ENCODE data around the gene ADAMTS7.
"Not testable (repeated sequence)": the region's sequence is repeated elsewhere in the genome, so short reads cannot be mapped to it uniquely, and the experiment has no call there.

ADAMTS7 gene
- 0 to 0.19 (median 0) reads per million in 3 donors for total RNA-seq

GRCh38 chr15:78811124-78811824 lies at the start of gene ADAMTS7:
Gene ADAMTS7 (minus strand): TSS chr15:78811464. CDS start chr15:78811220, 244 bp downstream.
- Histone ChIP-seq H3K9me3 (ENCODE audit: control insufficient read depth, low read length) (no peaks in the 10 kb centered on the region), H3K27me3 (replicated peaks; ENCODE audit: control insufficient read depth, insufficient read depth, low read length, poor library complexity, severe bottlenecking) (peaks cover 21% of the 10 kb centered on the region), H3K27ac (ENCODE audit: insufficient read depth, low read length, poor library complexity, severe bottlenecking) (no peak within 1 kb of the TSS), H3K36me3 (ENCODE audit: control insufficient read depth, insufficient read depth, low read length) (no peaks in the 10 kb centered on the region), H3K4me1 (ENCODE audit: control insufficient read depth, insufficient read depth, low read length, poor library complexity, severe bottlenecking) (peaks cover 12% of the 10 kb centered on the region), H3K4me3 (ENCODE audit: insufficient read depth, low read depth, low read length, poor library complexity, severe bottlenecking) (peak within 1 kb of the TSS; percentile 71)
- peak in 2 of 3 donors; percentile 15 to 31 for DNase-seq

- peak overlapping the region; percentile 50 for H3K4me3 ChIP-seq (ENCODE audit: insufficient read depth, low read depth, low read length, poor library complexity, severe bottlenecking)
- DNase-seq: peak; percentile 43 to 47 (median 46)
- H3K27ac ChIP-seq (ENCODE audit: insufficient read depth, low read length, poor library complexity, severe bottlenecking): no peak overlapping the region
- H3K27me3 ChIP-seq (replicated peaks; ENCODE audit: control insufficient read depth, insufficient read depth, low read length, poor library complexity, severe bottlenecking): no peaks in the 10 kb centered on the region
- no peaks in the 10 kb centered on the region for H3K9me3 ChIP-seq (ENCODE audit: control insufficient read depth, low read length)
- peaks cover 5% of the 10 kb centered on the region for H3K4me1 ChIP-seq (ENCODE audit: control insufficient read depth, insufficient read depth, low read length, poor library complexity, severe bottlenecking)
- no peaks in the 10 kb centered on the region for H3K36me3 ChIP-seq (ENCODE audit: control insufficient read depth, insufficient read depth, low read length)
Observed at GRCh38 chr15:78859971-78860719, 48.9 kb upstream of the ADAMTS7 start.

GRCh38 chr15:78855746-78856145 lies 44.5 kb upstream of the ADAMTS7 start:
- H3K27me3 ChIP-seq (replicated peaks; ENCODE audit: control insufficient read depth, insufficient read depth, low read length, poor library complexity, severe bottlenecking): no peaks in the 10 kb centered on the region

GRCh38 chr15:78854833-78855372 lies 43.6 kb upstream of the ADAMTS7 start:
- no peak for DNase-seq
- no peaks in the 10 kb centered on the region for H3K9me3 ChIP-seq (ENCODE audit: control insufficient read depth, low read length)
- no peaks in the 10 kb centered on the region for H3K36me3 ChIP-seq (ENCODE audit: control insufficient read depth, insufficient read depth, low read length)
- H3K4me3 ChIP-seq (ENCODE audit: insufficient read depth, low read depth, low read length, poor library complexity, severe bottlenecking): no peak overlapping the region
- H3K27ac ChIP-seq (ENCODE audit: insufficient read depth, low read length, poor library complexity, severe bottlenecking): no peak overlapping the region
- peaks cover 2% of the 10 kb centered on the region for H3K4me1 ChIP-seq (ENCODE audit: control insufficient read depth, insufficient read depth, low read length, poor library complexity, severe bottlenecking)
- no peaks in the 10 kb centered on the region for H3K27me3 ChIP-seq (replicated peaks; ENCODE audit: control insufficient read depth, insufficient read depth, low read length, poor library complexity, severe bottlenecking)

More at GRCh38 chr15:78855746-78856145, 44.5 kb upstream of the ADAMTS7 start:
- no peaks in the 10 kb centered on the region for H3K36me3 ChIP-seq (ENCODE audit: control insufficient read depth, insufficient read depth, low read length)
- peaks cover 5% of the 10 kb centered on the region for H3K4me1 ChIP-seq (ENCODE audit: control insufficient read depth, insufficient read depth, low read length, poor library complexity, severe bottlenecking)
- no peaks in the 10 kb centered on the region for H3K9me3 ChIP-seq (ENCODE audit: control insufficient read depth, low read length)
- H3K27ac ChIP-seq (ENCODE audit: insufficient read depth, low read length, poor library complexity, severe bottlenecking): no peak overlapping the region
- DNase-seq: no peak
- H3K4me3 ChIP-seq (ENCODE audit: insufficient read depth, low read depth, low read length, poor library complexity, severe bottlenecking): no peak overlapping the region

GRCh38 chr15:78853500-78853899 lies 42.2 kb upstream of the ADAMTS7 start:
- H3K4me3 ChIP-seq (ENCODE audit: insufficient read depth, low read depth, low read length, poor library complexity, severe bottlenecking): no peak overlapping the region
- H3K9me3 ChIP-seq (ENCODE audit: control insufficient read depth, low read length): no peaks in the 10 kb centered on the region
- DNase-seq: no peak
- no peaks in the 10 kb centered on the region for H3K36me3 ChIP-seq (ENCODE audit: control insufficient read depth, insufficient read depth, low read length)
- H3K27me3 ChIP-seq (replicated peaks; ENCODE audit: control insufficient read depth, insufficient read depth, low read length, poor library complexity, severe bottlenecking): no peaks in the 10 kb centered on the region
- H3K27ac ChIP-seq (ENCODE audit: insufficient read depth, low read length, poor library complexity, severe bottlenecking): no peak overlapping the region
- no peaks in the 10 kb centered on the region for H3K4me1 ChIP-seq (ENCODE audit: control insufficient read depth, insufficient read depth, low read length, poor library complexity, severe bottlenecking)

- Histone ChIP-seq H3K27me3 (replicated peaks; ENCODE audit: control insufficient read depth, insufficient read depth, low read length, poor library complexity, severe bottlenecking) (no peaks in the 10 kb centered on the region), H3K27ac (ENCODE audit: insufficient read depth, low read length, poor library complexity, severe bottlenecking) (no peak overlapping the region), H3K4me3 (ENCODE audit: insufficient read depth, low read depth, low read length, poor library complexity, severe bottlenecking) (no peak overlapping the region), H3K9me3 (ENCODE audit: control insufficient read depth, low read length) (no peaks in the 10 kb centered on the region), H3K36me3 (ENCODE audit: control insufficient read depth, insufficient read depth, low read length) (no peaks in the 10 kb centered on the region), H3K4me1 (ENCODE audit: control insufficient read depth, insufficient read depth, low read length, poor library complexity, severe bottlenecking) (no peaks in the 10 kb centered on the region)
- DNase-seq: no peak
Observed at GRCh38 chr15:78850941-78851755, 39.9 kb upstream of the ADAMTS7 start.

GRCh38 chr15:78850352-78850751 lies 39.1 kb upstream of the ADAMTS7 start:
- Histone ChIP-seq H3K27me3 (replicated peaks; ENCODE audit: control insufficient read depth, insufficient read depth, low read length, poor library complexity, severe bottlenecking) (no peaks in the 10 kb centered on the region), H3K4me3 (ENCODE audit: insufficient read depth, low read depth, low read length, poor library complexity, severe bottlenecking) (no peak overlapping the region), H3K36me3 (ENCODE audit: control insufficient read depth, insufficient read depth, low read length) (no peaks in the 10 kb centered on the region), H3K27ac (ENCODE audit: insufficient read depth, low read length, poor library complexity, severe bottlenecking) (no peak overlapping the region), H3K9me3 (ENCODE audit: control insufficient read depth, low read length) (no peaks in the 10 kb centered on the region), H3K4me1 (ENCODE audit: control insufficient read depth, insufficient read depth, low read length, poor library complexity, severe bottlenecking) (no peaks in the 10 kb centered on the region)
- DNase-seq: no peak

GRCh38 chr15:78847387-78847906 lies 36.2 kb upstream of the ADAMTS7 start:
- H3K4me3 ChIP-seq (ENCODE audit: insufficient read depth, low read depth, low read length, poor library complexity, severe bottlenecking); H3K9me3 ChIP-seq (ENCODE audit: control insufficient read depth, low read length); H3K4me1 ChIP-seq (ENCODE audit: control insufficient read depth, insufficient read depth, low read length, poor library complexity, severe bottlenecking); H3K36me3 ChIP-seq (ENCODE audit: control insufficient read depth, insufficient read depth, low read length); DNase-seq; H3K27me3 ChIP-seq (replicated peaks; ENCODE audit: control insufficient read depth, insufficient read depth, low read length, poor library complexity, severe bottlenecking); H3K27ac ChIP-seq (ENCODE audit: insufficient read depth, low read length, poor library complexity, severe bottlenecking): not testable (repeated sequence)

- H3K4me1 ChIP-seq (ENCODE audit: control insufficient read depth, insufficient read depth, low read length, poor library complexity, severe bottlenecking); H3K9me3 ChIP-seq (ENCODE audit: control insufficient read depth, low read length); H3K4me3 ChIP-seq (ENCODE audit: insufficient read depth, low read depth, low read length, poor library complexity, severe bottlenecking); DNase-seq; H3K36me3 ChIP-seq (ENCODE audit: control insufficient read depth, insufficient read depth, low read length); H3K27ac ChIP-seq (ENCODE audit: insufficient read depth, low read length, poor library complexity, severe bottlenecking); H3K27me3 ChIP-seq (replicated peaks; ENCODE audit: control insufficient read depth, insufficient read depth, low read length, poor library complexity, severe bottlenecking): not testable (repeated sequence)
Observed at GRCh38 chr15:78846906-78847305, 35.6 kb upstream of the ADAMTS7 start.
